Measurements from ENCODE around the gene TINAGL1. TPM values are rescaled to one million over a fixed set of nuclear protein-coding genes. Genes with fewer than 3 reads are reported as not detected.
A peak's percentile ranks its signal among the peaks of the same experiment; 100 is the strongest.

TINAGL1 gene
- total RNA-seq, 1 experiment from 2014 or later: 2.5 TPM

DNA sequence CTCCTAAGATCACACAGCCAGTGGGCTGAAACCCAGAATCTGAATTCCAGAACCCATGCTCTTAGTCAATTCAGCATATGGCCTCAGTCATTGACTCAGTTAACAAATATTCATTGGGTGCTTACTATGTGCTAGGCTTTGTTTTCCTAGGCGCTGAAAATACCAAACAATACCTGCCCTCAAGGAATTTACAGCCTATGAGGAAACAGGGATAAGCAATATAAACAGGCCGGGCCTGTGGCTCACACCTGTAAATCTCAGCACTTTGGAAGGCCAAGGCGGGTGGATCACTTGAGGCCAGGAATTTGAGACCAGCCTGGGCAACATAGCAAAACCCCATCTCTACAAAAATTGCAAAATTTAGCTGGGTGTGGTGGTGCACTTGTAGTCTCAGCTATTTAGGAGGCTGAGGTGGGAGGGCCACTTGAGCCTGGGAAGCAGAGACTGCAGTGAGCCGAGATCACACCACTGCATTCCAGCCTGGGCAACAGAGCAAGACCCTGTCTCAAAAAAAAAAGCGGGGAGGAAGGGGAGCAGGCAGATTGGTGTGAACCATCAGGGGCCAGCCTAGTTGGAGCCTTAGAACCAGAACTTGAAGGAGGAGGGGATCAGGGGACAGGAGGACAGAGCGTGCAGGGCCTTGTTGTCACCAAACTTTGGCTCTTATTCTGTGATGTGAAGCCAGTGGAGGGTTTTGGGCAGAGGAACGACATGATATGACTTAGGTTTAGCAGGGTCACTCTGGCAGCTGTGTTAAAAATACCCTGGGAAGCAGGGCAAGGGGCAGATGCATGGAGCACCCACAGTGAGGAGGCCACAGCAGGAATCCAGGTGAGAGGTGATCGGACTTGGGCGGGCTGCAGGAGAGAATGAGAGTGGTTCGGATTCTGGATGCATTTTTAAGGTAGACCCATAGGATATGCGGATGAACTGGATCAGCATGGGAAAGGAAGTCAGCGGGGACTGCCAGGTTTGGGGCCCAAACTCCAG, 5.8 kb downstream of the TINAGL1 start:
- no peak overlapping the region for H2AK5ac ChIP-seq (ENCODE audit: insufficient read length, low read length)
- no peaks in the 10 kb centered on the region for H3K79me2 ChIP-seq (ENCODE audit: insufficient read depth, low read length)
- WGBS (ENCODE audit: extremely low coverage, insufficient read length, low lambda C conversion rate): no CpG with 5 or more reads among the region's 12 CpGs
- no peak overlapping the region for H2BK5ac ChIP-seq (ENCODE audit: insufficient read length, low read length)
- TF ChIP-seq, protein P1, sequence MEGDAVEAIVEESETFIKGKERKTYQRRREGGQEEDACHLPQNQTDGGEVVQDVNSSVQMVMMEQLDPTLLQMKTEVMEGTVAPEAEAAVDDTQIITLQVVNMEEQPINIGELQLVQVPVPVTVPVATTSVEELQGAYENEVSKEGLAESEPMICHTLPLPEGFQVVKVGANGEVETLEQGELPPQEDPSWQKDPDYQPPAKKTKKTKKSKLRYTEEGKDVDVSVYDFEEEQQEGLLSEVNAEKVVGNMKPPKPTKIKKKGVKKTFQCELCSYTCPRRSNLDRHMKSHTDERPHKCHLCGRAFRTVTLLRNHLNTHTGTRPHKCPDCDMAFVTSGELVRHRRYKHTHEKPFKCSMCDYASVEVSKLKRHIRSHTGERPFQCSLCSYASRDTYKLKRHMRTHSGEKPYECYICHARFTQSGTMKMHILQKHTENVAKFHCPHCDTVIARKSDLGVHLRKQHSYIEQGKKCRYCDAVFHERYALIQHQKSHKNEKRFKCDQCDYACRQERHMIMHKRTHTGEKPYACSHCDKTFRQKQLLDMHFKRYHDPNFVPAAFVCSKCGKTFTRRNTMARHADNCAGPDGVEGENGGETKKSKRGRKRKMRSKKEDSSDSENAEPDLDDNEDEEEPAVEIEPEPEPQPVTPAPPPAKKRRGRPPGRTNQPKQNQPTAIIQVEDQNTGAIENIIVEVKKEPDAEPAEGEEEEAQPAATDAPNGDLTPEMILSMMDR (conservative IDR thresholded peaks at IDR 0.05): no peak
- H3K56ac ChIP-seq (ENCODE audit: insufficient read length, low read depth, low read length): no peak overlapping the region
- no peak overlapping the region for H3K23ac ChIP-seq (ENCODE audit: insufficient read length, low read depth, low read length)
- no peak overlapping the region for H2BK120ac ChIP-seq (ENCODE audit: low read depth, low read length, poor library complexity, severe bottlenecking)
- no peak overlapping the region for H2BK12ac ChIP-seq (ENCODE audit: insufficient read length, low read depth, low read length)
- H4K8ac ChIP-seq (replicated peaks; ENCODE audit: insufficient read length, low read depth, low read length): no peak overlapping the region
- H3K4me1 ChIP-seq (ENCODE audit: insufficient read depth, low read length): peaks cover 10% of the 10 kb centered on the region; the same call in 1 of the 2 replicates
- no peak overlapping the region for H3K9ac ChIP-seq (ENCODE audit: extremely low read depth, insufficient read length, low read length)
- no peaks in the 10 kb centered on the region for H3K23me2 ChIP-seq (ENCODE audit: insufficient read length, low read depth, low read length, poor library complexity, severe bottlenecking)
- H3K27me3 Mint-ChIP-seq (ENCODE audit: low read depth): peaks cover 2% of the 10 kb centered on the region
- no peak overlapping the region for H3K27ac ChIP-seq (ENCODE audit: insufficient read length, low read depth, low read length)
- peak overlapping the region; percentile 10 to 44 (median 42); a peak in 4 of 7 replicates for H3K27ac Mint-ChIP-seq
- no peak overlapping the region for H3K4ac ChIP-seq (ENCODE audit: low read depth, low read length)
- no peak overlapping the region for H2AFZ ChIP-seq (ENCODE audit: low read length)
- no peak overlapping the region; the same call in 1 of the 2 replicates for H3K14ac ChIP-seq (ENCODE audit: insufficient read depth, low read length)
- DNase-seq: no peak
- H3K36me3 Mint-ChIP-seq (ENCODE audit: insufficient read depth in 1 of 3, low read depth in 3 of 3): no peaks in the 10 kb centered on the region
- H4K5ac ChIP-seq (ENCODE audit: insufficient read length, low read depth, low read length): no peak overlapping the region
- H3K18ac ChIP-seq (ENCODE audit: insufficient read length, low read depth, low read length): no peak overlapping the region
- peak overlapping the region in 1 of 2 experiments; percentile 27; a peak in 1 of 5 replicates for H3K4me3 Mint-ChIP-seq
- H4K91ac ChIP-seq (ENCODE audit: insufficient read length, low read depth, low read length): no peak overlapping the region
- no peaks in the 10 kb centered on the region for H3K79me1 ChIP-seq (ENCODE audit: insufficient read depth, low read depth, low read length, poor library complexity, severe bottlenecking)
- H3K27me3 ChIP-seq (ENCODE audit: insufficient read depth, low read length): no peaks in the 10 kb centered on the region
- H3T11ph ChIP-seq (ENCODE audit: low read length): no peak overlapping the region
- no peaks in the 10 kb centered on the region for H3K9me3 Mint-ChIP-seq
- H2BK15ac ChIP-seq (ENCODE audit: low read depth, low read length): no peak overlapping the region
- H4K20me1 ChIP-seq (ENCODE audit: control insufficient read depth, insufficient read depth, insufficient read length): no peaks in the 10 kb centered on the region
- peaks cover 17 to 27% of the 10 kb centered on the region in 2 experiments for H3K4me1 Mint-ChIP-seq
- H3K9me3 ChIP-seq (ENCODE audit: control insufficient read depth, low read depth, low read length): no peaks in the 10 kb centered on the region
- no peak overlapping the region for H2BK20ac ChIP-seq (ENCODE audit: low read depth, low read length, poor library complexity, severe bottlenecking)
- H3K4me2 ChIP-seq (ENCODE audit: insufficient read depth, insufficient read length, low read length): peak overlapping the region; percentile 15

All from H9 (cell line).